ENCODE measurements around the gene GXYLT2. TPM values are rescaled to one million over a fixed set of nuclear protein-coding genes. Genes with fewer than 3 reads are reported as not detected.

GXYLT2 gene
- total RNA-seq, 1 experiment from 2014 or later, result 7.0 TPM

GRCh38 chr3:73021301-73021835 is 133.5 kb downstream of the GXYLT2 start:
- H3K4me3 ChIP-seq, result no peak overlapping the region
- H3K36me3 ChIP-seq, result no peaks in the 10 kb centered on the region; the same call in none of the 2 replicates
- H3K4me1 ChIP-seq, result no peaks in the 10 kb centered on the region
- no peak overlapping the region for H3K27ac ChIP-seq
- H3K9me3 ChIP-seq (replicated peaks), result no peaks in the 10 kb centered on the region
- DNase-seq, result no peak
- no peaks in the 10 kb centered on the region for H3K27me3 ChIP-seq

GRCh38 chr3:73024836-73025235 is 137.0 kb downstream of the GXYLT2 start:
- Histone ChIP-seq H3K4me3 (no peak overlapping the region), H3K36me3 (no peaks in the 10 kb centered on the region; the same call in 1 of the 2 replicates), H3K27ac (no peak overlapping the region), H3K9me3 (replicated peaks) (no peaks in the 10 kb centered on the region), H3K4me1 (peaks cover 9% of the 10 kb centered on the region; the same call in 1 of the 2 replicates), H3K27me3 (no peaks in the 10 kb centered on the region)
- DNase-seq, result no peak

GRCh38 chr3:73026111-73026759 is 138.4 kb downstream of the GXYLT2 start:
- DNase-seq, result no peak

More at GRCh38 chr3:73026111-73026759, 138.4 kb downstream of the GXYLT2 start:
- no peaks in the 10 kb centered on the region for H3K27me3 ChIP-seq
- H3K36me3 ChIP-seq, result no peaks in the 10 kb centered on the region
- H3K4me1 ChIP-seq, result peaks cover 9% of the 10 kb centered on the region; the same call in 1 of the 2 replicates
- no peaks in the 10 kb centered on the region for H3K9me3 ChIP-seq (replicated peaks)
- H3K27ac ChIP-seq, result no peak overlapping the region
- no peak overlapping the region for H3K4me3 ChIP-seq

Other genes starting within 250 kb of the GXYLT2 start
- 14.0 and 14.1 TPM in 2 replicates for gene SHQ1, start 39.6 kb upstream of the GXYLT2 start, total RNA-seq (2014; rRNA removed; shearing (Covaris generic))
- 48.9 and 55.6 TPM in 2 replicates for gene PPP4R2, start 108.8 kb downstream of the GXYLT2 start, total RNA-seq (2014; rRNA removed; shearing (Covaris generic))
- 2.8 and 4.4 TPM in 2 replicates for gene EBLN2, start 173.6 kb downstream of the GXYLT2 start, total RNA-seq (2014; rRNA removed; shearing (Covaris generic))

Data from SJCRH30 (cell line).